ENCODE measurements around the gene RPL22.

The RPL22 gene

DNA sequence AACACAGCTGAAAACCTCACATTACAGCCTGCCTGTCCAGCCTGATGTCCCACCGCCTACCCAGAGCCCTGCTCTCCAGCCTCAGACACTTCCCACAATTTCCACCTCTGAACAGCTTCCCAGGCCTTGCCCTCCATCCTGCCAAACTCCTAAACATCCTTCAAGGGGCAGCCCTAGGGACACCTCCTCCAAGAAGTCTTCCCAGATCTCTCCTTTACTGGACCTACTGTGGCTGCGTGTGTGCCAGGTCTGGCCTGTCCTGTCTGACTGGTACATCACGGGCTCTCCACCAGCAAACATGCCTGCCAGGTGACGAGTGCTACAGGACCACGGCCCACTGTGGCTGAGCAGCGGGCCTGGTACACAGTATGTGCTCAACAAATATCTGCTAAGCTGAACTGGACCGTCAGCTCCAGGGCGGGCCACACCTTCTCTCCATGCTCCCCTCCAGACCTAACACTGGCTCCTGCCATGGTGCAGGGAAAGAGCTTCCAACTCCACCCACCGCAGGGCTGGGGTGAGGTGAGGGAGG is 48.0 kb downstream of the RPL22 start:
- H4K20me1 ChIP-seq (ENCODE audit: insufficient read depth): no peaks in the 10 kb centered on the region
- H3K9ac ChIP-seq: no peak overlapping the region
- H3K27ac ChIP-seq: no peak overlapping the region
- no peaks in the 10 kb centered on the region for H3K79me2 ChIP-seq (ENCODE audit: insufficient read depth, low read depth)
- TF ChIP-seq, protein P1, sequence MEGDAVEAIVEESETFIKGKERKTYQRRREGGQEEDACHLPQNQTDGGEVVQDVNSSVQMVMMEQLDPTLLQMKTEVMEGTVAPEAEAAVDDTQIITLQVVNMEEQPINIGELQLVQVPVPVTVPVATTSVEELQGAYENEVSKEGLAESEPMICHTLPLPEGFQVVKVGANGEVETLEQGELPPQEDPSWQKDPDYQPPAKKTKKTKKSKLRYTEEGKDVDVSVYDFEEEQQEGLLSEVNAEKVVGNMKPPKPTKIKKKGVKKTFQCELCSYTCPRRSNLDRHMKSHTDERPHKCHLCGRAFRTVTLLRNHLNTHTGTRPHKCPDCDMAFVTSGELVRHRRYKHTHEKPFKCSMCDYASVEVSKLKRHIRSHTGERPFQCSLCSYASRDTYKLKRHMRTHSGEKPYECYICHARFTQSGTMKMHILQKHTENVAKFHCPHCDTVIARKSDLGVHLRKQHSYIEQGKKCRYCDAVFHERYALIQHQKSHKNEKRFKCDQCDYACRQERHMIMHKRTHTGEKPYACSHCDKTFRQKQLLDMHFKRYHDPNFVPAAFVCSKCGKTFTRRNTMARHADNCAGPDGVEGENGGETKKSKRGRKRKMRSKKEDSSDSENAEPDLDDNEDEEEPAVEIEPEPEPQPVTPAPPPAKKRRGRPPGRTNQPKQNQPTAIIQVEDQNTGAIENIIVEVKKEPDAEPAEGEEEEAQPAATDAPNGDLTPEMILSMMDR (conservative IDR thresholded peaks at IDR 0.05; ENCODE audit: low read depth, low read length): no peak
- peaks cover 93% of the 10 kb centered on the region for H3K27me3 ChIP-seq (ENCODE audit: insufficient read depth, low read depth)
- H3K36me3 ChIP-seq (ENCODE audit: insufficient read depth): no peaks in the 10 kb centered on the region
- H3K4me2 ChIP-seq: no peak overlapping the region
- H3K4me3 ChIP-seq (IDR thresholded peaks at IDR 0.05; ENCODE audit: insufficient read depth, low read depth, low read length): no peak overlapping the region
- no peak overlapping the region for H2AFZ ChIP-seq (ENCODE audit: low read depth)
- H3K4me1 ChIP-seq (ENCODE audit: low read depth, poor library complexity, severe bottlenecking): peaks cover 4% of the 10 kb centered on the region

DNA sequence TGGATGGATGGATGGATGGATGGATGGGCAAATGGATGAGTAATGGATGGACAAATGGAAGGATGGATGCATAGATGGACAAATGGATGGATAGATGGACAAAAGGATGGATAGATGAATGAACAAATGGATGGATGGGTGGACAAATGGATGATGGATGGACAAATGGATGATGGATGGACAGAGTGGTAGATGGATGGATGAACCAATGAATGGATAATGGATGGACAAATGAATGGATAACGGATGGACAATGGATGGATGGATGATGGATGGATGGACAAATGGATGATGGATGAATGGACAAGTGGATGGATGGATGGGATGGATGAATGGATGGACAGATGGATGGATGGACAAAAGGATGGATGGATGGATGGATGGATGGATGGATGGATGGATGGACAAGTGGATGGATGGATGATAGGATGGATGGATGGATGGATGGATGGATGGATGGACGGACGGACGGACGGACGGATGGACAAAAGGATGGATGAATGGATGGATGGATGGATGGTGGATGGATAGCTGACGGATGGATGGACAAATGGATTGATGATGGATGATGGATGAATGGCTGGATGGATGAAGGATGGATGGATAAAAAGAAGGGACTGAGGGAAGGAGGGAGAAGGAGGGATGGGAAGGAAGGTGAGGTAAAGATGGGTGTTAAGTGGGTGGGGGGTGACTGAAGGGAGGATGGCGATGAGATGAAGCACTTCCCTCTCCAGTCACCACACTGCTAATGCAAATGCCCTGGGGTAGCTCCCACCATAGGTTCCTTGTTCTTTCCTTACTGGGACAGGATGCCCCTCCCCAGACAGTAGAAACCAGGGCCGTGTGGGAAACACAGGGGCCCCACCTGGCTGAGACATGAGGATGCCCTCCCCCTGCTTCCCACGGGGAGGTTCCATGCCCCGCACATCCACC is 49.1 kb downstream of the RPL22 start:
- no peaks in the 10 kb centered on the region for H3K79me2 ChIP-seq (ENCODE audit: insufficient read depth, low read depth)
- no peaks in the 10 kb centered on the region for H4K20me1 ChIP-seq (ENCODE audit: insufficient read depth)
- H3K27me3 ChIP-seq (ENCODE audit: insufficient read depth, low read depth): peaks cover 93% of the 10 kb centered on the region
- H3K4me2 ChIP-seq: no peak overlapping the region
- peaks cover 4% of the 10 kb centered on the region for H3K4me1 ChIP-seq (ENCODE audit: low read depth, poor library complexity, severe bottlenecking)
- no peak overlapping the region for H3K4me3 ChIP-seq (IDR thresholded peaks at IDR 0.05; ENCODE audit: insufficient read depth, low read depth, low read length)
- no peak overlapping the region for H2AFZ ChIP-seq (ENCODE audit: low read depth)
- no peak overlapping the region for H3K27ac ChIP-seq
- TF ChIP-seq, protein P1 (conservative IDR thresholded peaks at IDR 0.05; ENCODE audit: low read depth, low read length): no peak
- H3K36me3 ChIP-seq (ENCODE audit: insufficient read depth): no peaks in the 10 kb centered on the region
- H3K9ac ChIP-seq: no peak overlapping the region

DNA sequence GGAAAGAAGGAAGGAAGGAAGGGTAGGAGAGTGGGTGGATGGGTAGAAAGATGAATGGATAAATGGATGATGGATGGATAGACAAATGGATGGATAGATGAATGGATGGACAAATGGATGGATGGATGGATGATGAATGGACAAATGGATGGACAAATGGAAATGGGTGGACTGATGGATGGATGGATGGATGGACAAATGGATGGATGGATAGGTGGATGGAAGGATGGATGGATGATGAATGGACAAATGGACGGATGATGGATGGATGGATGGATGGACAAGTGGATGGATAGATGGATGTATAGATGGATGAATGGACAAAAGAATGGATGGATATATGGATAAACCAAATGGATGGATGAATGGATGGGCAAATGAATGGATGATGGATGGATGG is 49.8 kb downstream of the RPL22 start:
- Histone ChIP-seq H3K27ac (no peak overlapping the region), H3K4me2 (no peak overlapping the region), H3K27me3 (ENCODE audit: insufficient read depth, low read depth) (peaks cover 95% of the 10 kb centered on the region), H4K20me1 (ENCODE audit: insufficient read depth) (no peaks in the 10 kb centered on the region), H3K4me1 (ENCODE audit: low read depth, poor library complexity, severe bottlenecking) (peaks cover 4% of the 10 kb centered on the region), H3K4me3 (IDR thresholded peaks at IDR 0.05; ENCODE audit: insufficient read depth, low read depth, low read length) (no peak overlapping the region), H3K36me3 (ENCODE audit: insufficient read depth) (no peaks in the 10 kb centered on the region), H3K9ac (no peak overlapping the region), H2AFZ (ENCODE audit: low read depth) (no peak overlapping the region), H3K79me2 (ENCODE audit: insufficient read depth, low read depth) (no peaks in the 10 kb centered on the region)
- TF ChIP-seq, protein P1 (conservative IDR thresholded peaks at IDR 0.05; ENCODE audit: low read depth, low read length): no peak

DNA sequence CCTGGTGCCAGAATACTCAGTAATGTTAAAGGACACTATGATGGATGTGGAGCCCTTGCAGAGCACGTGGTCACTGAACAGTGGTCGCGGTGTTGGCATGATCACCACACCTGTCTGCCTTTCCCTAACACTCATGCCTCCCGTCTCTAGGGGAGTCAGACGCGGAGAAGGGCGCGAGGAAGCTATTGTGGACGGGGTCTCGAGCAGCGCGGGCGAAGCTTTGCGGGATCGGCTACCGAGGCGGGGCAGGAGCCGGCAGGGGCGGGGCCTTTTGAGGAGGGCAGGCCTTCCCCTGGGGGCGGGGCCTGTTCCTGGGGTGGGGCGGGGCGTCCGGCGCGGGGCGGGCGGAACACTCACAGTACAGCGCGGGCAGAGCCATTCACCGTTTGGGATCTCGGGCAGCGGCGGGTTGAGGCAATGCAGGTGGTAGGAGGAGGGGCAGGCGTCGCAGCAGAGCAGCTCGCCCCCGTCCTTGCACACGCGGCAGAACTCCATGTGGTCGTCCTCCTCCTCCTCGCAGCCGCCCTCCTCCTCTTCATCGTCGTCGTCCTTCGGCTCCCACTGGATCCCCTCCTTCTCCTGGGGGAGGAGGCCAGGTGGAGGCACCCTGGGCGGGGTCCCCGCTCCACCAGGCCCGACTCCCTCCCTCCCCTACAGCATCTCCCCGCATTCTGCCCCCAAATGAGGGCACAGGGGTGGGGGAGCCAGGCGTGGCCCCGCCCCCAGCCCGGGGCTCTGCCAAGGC is 50.7 kb downstream of the RPL22 start:
- no peaks in the 10 kb centered on the region for H4K20me1 ChIP-seq (ENCODE audit: insufficient read depth)
- no peak overlapping the region for H3K9ac ChIP-seq
- peak overlapping the region; percentile 60 for H3K4me2 ChIP-seq
- H3K4me3 ChIP-seq (IDR thresholded peaks at IDR 0.05; ENCODE audit: insufficient read depth, low read depth, low read length): no peak overlapping the region
- no peaks in the 10 kb centered on the region for H3K79me2 ChIP-seq (ENCODE audit: insufficient read depth, low read depth)
- H2AFZ ChIP-seq (ENCODE audit: low read depth): peak overlapping the region; percentile 57
- H3K27ac ChIP-seq: no peak overlapping the region
- peaks cover 95% of the 10 kb centered on the region for H3K27me3 ChIP-seq (ENCODE audit: insufficient read depth, low read depth)
- TF ChIP-seq, protein P1 (conservative IDR thresholded peaks at IDR 0.05; ENCODE audit: low read depth, low read length): no peak
- H3K36me3 ChIP-seq (ENCODE audit: insufficient read depth): no peaks in the 10 kb centered on the region
- H3K4me1 ChIP-seq (ENCODE audit: low read depth, poor library complexity, severe bottlenecking): peaks cover 4% of the 10 kb centered on the region

All from KMS-11 (cell line).